Stimulated activated CD4-positive, alpha-beta T cell treated with anti-CD3 and anti-CD28 coated beads, Interleukin-15, amount 100 ng/mL, for 24 hours (primary cell): ENCODE measurements around the gene STAP2.
"Not testable (repeated sequence)": the region's sequence is repeated elsewhere in the genome, so short reads cannot be mapped to it uniquely, and the experiment has no call there.

ENCODE experiments used
- DNase-seq: peaks from one replicate; pipeline ENCODE4 v3.0.0-alpha.2; 2020

STAP2 gene

DNA sequence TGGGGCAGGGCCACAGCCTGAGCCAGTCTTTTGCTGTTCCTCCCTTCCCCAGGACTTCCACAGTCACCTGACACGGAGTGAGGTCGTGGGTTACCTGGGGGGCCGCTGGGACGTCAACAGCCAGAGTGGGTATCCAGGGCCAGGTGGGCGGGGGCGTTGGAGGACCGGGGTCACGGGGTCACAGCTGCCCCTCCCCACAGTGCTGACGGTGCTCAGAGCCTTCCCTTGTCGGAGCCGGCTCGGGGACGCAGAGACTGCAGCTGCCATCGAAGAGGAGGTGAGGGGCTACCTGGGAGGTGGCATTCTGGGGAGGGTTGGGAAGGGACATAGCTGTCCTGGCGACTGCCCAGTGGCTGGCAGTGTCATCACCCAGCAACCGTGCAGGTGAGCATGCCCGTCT lies 16.3 kb upstream of the STAP2 start:
- no peak for DNase-seq

DNA sequence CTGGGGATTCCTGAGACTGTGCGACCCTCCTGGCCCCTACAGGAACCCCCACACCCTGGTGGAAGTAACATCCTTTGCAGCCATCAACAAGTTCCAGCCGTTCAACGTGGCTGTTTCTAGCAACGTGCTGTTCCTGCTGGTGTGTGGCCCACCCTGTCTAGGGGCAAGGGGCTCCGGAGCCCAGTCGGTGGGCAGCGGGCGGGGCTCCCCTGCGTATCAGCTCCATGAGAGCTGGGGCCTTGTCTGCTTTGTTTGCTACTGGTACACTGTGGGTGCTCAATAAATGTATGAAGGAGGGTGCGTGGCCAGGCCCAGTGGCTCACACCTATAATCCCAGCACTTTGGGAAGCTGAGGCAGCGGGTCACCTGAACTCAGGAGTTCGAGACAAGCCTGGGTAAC lies 15.7 kb upstream of the STAP2 start:
- no peak for DNase-seq

DNA sequence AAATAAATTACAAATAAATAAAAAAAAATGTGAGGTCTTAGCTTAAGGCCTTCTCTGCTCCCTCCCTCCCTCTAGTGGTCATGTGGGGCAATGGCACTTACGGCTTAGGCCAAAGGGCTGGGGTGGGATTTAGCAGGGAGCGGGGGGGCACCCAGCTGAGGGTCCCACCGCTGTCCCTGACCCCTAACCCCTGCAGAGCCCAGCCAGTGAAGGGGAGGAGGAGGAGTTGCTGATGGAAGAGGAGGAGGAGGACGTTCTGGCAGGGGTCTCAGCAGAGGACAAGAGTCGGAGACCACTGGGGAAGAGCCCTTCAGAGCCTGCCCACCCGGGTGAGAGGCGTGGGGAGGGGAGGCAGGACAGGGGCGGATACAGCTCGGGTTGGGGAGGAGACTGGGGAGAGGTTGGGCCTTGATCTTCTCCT lies 14.1 kb upstream of the STAP2 start:
- peak; percentile 61 for DNase-seq

DNA sequence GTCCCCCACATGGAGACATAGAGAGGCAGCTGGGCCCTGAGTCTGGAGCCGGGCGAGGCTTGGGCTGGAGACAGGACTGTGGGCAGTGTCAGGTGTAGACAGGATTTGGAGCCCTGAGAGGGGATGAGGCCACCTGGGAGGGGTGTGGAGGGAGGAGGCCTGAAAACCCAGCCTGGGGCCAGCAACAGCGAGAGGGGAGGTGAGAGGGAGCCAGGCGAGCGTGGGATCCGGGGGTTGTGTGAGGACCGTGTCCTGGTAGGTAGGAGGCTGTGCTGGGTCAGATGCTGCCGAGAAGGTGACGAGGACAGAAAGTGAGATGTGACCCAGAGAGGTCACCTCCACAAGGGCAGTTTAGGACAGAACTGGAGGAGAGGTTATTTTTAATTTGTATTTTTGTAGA lies 12.1 kb upstream of the STAP2 start:
- DNase-seq = no peak

DNA sequence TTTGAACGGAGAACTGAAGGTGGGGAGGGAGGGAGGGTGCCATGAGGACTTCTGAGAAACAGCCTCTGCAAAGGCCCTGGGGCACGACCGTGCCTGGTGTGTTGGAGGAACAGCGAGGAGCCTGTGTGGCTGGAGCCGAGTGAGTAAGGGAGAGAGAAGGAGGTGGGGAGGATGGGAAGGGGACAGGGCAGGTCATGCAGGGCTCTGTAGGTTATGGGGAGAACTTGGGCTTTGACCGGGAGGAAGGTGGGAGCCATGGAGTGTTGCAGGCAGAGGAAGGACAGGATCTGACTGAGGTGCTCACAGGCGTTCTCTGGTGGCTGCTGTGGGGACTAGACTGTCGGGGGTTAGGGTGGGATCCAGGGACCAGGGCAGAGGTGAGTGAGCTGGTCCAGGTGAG lies 11.5 kb upstream of the STAP2 start:
- no peak for DNase-seq

- DNase-seq = not testable (repeated sequence)
These were observed 10.6 kb upstream of the STAP2 start for GRCh38 chr19:4349225-4349624.

DNA sequence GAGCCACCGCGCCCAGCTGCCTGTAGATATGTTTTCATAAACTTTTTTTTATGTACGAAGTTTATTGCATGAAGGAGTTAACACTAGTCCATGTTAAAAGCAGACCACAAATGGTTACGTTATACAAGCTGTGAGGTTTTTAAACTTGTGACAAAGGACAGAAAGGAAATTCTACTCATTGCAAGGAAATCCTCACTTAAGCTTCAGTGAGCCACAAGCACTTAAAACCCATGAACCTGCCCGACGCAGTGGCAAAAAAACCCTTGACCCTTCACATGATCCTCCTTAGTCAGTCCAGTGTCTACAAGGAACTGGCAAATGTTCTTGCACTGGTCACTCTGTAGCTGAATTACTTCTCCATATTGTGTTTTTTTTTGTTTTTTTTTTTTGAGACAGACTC lies 8.9 kb upstream of the STAP2 start:
- no peak for DNase-seq

- DNase-seq = no peak
These were observed 7.4 kb upstream of the STAP2 start for GRCh38 chr19:4346020-4346383.

- DNase-seq = no peak
These were observed 6.9 kb upstream of the STAP2 start for GRCh38 chr19:4345342-4346019.

GRCh38 chr19:4343370-4344307 lies 5.0 kb upstream of the STAP2 start, which contains the start of gene MPND:
TSS of gene MPND (plus strand) at chr19:4343562. CDS start at chr19:4343594, 32 bp downstream.
- DNase-seq = peak; percentile 97

- peak; percentile 95 for DNase-seq
These were observed 4.2 kb upstream of the STAP2 start for GRCh38 chr19:4342615-4343369.

DNA sequence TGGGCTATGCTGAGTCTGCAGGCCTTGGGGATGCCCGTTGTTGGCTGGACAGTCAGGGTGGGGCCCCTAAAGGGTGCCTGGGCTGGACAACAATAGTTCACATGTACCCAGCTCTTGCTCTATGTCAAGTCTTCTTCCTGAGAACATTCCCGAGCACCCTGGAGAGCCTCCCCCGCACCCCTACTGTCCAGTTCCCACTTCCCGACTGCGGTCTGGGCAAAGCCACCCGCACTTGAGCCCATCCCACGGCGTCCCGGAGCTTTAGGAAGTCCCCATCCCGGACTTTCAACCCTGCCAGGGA lies 3.6 kb upstream of the STAP2 start:
- no peak for DNase-seq

GRCh38 chr19:4337906-4338440 lies 654 bp downstream of the STAP2 start:
- no peak for DNase-seq

GRCh38 chr19:4334929-4335570 lies 3.6 kb downstream of the STAP2 start:
- DNase-seq = no peak

DNA sequence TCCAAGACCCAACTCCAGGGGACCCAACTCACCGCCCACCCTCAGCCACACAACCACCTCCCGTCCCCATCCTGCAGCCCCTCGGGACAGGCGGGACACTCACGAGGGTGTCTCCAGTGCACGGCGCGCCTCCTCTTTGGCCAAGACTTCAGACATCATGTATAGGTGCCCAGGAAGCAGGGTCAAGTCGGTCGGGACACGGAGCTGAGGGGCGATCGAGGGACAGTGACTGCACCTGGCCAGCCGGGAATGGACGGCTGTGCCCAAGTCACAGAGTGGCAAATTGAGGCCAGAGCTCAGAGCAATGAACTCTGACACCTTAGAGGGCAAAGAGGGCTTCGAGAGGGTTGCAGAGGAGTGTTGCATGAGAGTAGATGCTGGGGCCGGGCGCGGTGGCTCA lies 8.8 kb downstream of the STAP2 start:
- DNase-seq = no peak

DNA sequence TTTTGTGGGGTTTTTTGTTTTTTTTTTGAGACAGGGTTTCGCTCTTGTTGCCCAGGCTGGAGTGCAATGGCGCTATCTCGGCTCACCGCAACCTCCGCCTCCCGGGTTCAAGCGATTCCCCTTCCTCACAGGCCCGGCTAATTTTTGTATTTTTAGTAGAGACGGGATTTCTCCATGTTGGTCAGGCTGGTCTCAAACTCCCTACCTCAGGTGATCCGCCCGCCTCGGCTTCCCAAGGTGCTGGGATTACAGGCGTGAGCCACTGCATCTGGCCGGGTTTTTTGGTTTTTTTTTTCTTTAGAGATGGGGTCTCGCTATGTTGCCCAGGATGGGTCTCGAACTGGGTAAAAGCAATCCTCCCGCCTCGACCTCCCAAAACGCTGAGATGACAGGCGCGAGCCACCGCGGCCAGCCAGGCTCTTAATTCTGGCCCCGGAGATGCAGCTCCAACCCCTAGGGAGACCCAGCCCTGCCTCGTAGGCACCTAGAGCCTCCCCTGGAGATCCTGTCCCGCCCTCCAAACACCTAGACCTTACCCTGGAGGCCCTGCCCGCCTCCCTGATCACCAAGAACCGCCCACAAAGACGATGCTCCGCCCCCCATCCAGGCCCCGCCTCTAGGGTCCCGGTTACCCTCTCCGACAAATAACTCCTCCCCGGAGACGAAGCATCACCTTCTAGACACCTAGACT lies 9.5 kb downstream of the STAP2 start:
- peak; percentile 77 for DNase-seq

GRCh38 chr19:4328243-4328990 lies 10.2 kb downstream of the STAP2 start:
- peak; percentile 99 for DNase-seq

DNA sequence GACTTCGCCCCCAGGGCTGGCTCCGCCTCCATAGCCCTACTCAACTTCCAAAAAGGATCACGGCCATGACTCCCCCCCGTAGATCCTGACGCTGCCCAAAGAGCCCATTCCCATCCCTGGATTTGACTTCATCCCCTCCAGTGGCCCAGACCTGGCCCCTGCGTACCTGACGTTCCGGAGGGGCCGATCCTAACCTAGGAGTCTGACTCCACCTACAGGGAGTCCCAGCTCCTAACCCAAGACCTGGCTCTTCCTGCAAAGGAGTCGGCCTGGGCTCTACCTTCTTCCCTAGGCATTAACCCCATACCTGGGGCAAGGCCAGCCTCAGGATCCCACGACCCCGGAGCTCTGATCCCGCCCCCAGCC lies 10.8 kb downstream of the STAP2 start:
- no peak for DNase-seq

DNA sequence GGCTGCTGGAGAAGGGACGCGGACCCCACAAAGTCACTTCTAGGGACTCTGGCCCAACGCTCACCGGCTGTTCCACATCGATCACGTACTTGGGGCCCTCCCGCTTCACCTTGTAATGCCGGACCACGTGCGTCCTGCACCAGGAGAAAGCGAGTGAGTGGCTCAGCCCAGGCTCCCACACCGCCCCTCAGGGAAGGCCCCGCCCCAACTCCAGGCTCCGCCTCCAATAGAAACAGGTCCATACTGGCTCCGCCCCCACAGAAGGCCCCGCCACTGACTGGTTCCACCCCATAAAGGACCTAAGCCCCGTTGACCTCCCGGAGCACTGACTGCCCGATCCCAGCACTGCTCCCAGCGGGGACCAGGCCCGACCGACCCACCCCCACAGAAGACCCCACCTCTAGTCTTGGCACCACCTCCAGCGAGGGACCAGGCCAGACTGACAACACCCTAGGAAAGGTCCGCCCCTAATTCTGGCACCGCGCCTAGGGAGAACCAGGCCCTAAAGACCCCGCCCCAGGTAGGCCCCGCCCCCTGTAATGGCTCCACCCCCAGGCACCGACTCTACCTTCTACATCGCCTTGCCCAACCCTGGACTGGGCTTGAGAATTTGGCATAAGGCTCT lies 11.3 kb downstream of the STAP2 start:
- peak; percentile 90 for DNase-seq

- peak; percentile 45 for DNase-seq
These were observed 11.8 kb downstream of the STAP2 start for GRCh38 chr19:4326837-4327251.

DNA sequence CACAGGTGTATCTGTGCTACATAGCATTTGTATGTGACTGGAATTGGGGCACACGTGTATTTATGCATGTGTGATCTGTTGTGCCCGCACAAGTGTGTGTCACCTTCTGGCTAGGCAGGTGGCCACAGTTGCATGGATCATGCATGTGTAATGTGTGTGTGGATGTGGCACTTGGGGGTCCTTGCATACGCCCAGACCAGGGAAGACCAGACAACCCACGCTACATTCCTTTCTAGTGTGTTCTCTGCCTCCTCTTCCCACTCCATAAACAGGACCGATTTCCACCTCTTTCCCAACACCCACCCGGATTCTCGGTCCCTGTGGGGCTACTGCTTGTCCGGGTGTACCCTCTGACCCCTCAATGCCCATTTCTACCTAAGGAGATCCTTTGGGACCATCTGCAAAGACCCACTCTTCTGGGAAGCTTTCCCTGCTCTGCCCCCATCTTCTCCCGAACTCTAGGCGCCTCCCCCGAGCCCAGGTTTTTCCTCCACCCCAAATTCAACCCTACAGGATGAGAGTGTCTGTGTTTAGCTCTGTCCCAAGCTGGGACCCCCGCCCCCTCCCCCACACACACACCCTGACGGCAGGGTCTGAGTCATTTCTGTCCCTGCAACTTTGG lies 12.3 kb downstream of the STAP2 start:
- no peak for DNase-seq
